Measurements from ENCODE around the gene JSRP1.
A peak's percentile ranks its signal among the peaks of the same experiment; 100 is the strongest.
"Not testable (repeated sequence)": the region's sequence is repeated elsewhere in the genome, so short reads cannot be mapped to it uniquely, and the experiment has no call there.

The JSRP1 gene

GRCh38 chr19:2282062-2282861 lies 26.0 kb upstream of the JSRP1 start, which contains the start of gene PEAK3:
PEAK3 (minus strand) TSS chr19:2282175; CDS start chr19:2280931, 1,244 bp downstream.
- no peak for DNase-seq

GRCh38 chr19:2281265-2282061 lies 25.2 kb upstream of the JSRP1 start:
- not testable (repeated sequence) for DNase-seq

- no peak for DNase-seq
These were observed 24.5 kb upstream of the JSRP1 start for GRCh38 chr19:2280633-2281264.

GRCh38 chr19:2278459-2279158 lies 22.4 kb upstream of the JSRP1 start:
- no peak for DNase-seq

- DNase-seq: no peak
These were observed 20.9 kb upstream of the JSRP1 start for GRCh38 chr19:2277138-2277537.

GRCh38 chr19:2276429-2276986 lies 20.3 kb upstream of the JSRP1 start:
- DNase-seq: no peak

- DNase-seq: no peak
These were observed 19.6 kb upstream of the JSRP1 start for GRCh38 chr19:2275588-2276428.

- DNase-seq: peak; percentile 30
These were observed 18.8 kb upstream of the JSRP1 start for GRCh38 chr19:2274931-2275535.

GRCh38 chr19:2274185-2274711 lies 18.0 kb upstream of the JSRP1 start:
- no peak for DNase-seq

GRCh38 chr19:2273356-2274184 lies 17.4 kb upstream of the JSRP1 start:
- no peak for DNase-seq

- DNase-seq: no peak
These were observed 15.3 kb upstream of the JSRP1 start for GRCh38 chr19:2271234-2272103.

GRCh38 chr19:2270423-2271233 lies 14.4 kb upstream of the JSRP1 start:
- DNase-seq: peak; percentile 13

GRCh38 chr19:2270157-2270422 lies 13.9 kb upstream of the JSRP1 start:
- no peak for DNase-seq

GRCh38 chr19:2269244-2270156 lies 13.3 kb upstream of the JSRP1 start:
- DNase-seq: peak; percentile 97

GRCh38 chr19:2268861-2269243 lies 12.6 kb upstream of the JSRP1 start:
- no peak for DNase-seq

GRCh38 chr19:2268480-2268830 lies 12.2 kb upstream of the JSRP1 start:
- no peak for DNase-seq
